ENCODE data around the gene ERGIC1. TPM values are rescaled to one million over a fixed set of nuclear protein-coding genes. Genes with fewer than 3 reads are reported as not detected.

ERGIC1 gene
- total RNA-seq, 1 experiment from 2014 or later, result 77.0 TPM

- Histone ChIP-seq H4K91ac (ENCODE audit: insufficient read length, low read depth, low read length) (no peak overlapping the region), H3K23ac (ENCODE audit: insufficient read length, low read depth, low read length) (no peak overlapping the region), H3K4me1 (ENCODE audit: insufficient read depth, low read length) (peaks cover 7% of the 10 kb centered on the region), H3K23me2 (ENCODE audit: insufficient read length, low read depth, low read length, poor library complexity, severe bottlenecking) (no peaks in the 10 kb centered on the region), H3K4me2 (ENCODE audit: insufficient read depth, insufficient read length, low read length) (no peak overlapping the region), H3K4ac (ENCODE audit: low read depth, low read length) (no peak overlapping the region), H4K20me1 (ENCODE audit: control insufficient read depth, insufficient read depth, insufficient read length) (no peaks in the 10 kb centered on the region), H4K5ac (ENCODE audit: insufficient read length, low read depth, low read length) (no peak overlapping the region), H2BK15ac (ENCODE audit: low read depth, low read length) (no peak overlapping the region), H2BK5ac (ENCODE audit: insufficient read length, low read length) (no peak overlapping the region), H3K56ac (ENCODE audit: insufficient read length, low read depth, low read length) (no peak overlapping the region), H3K18ac (ENCODE audit: insufficient read length, low read depth, low read length) (no peak overlapping the region), H2AK5ac (ENCODE audit: insufficient read length, low read length) (no peak overlapping the region), H4K8ac (replicated peaks; ENCODE audit: insufficient read length, low read depth, low read length) (no peak overlapping the region), H3K14ac (ENCODE audit: insufficient read depth, low read length) (no peak overlapping the region), H2AFZ (ENCODE audit: low read length) (no peak overlapping the region), H3K9me3 (ENCODE audit: control insufficient read depth, low read depth, low read length) (no peaks in the 10 kb centered on the region), H3K79me2 (ENCODE audit: insufficient read depth, low read length) (no peaks in the 10 kb centered on the region), H2BK120ac (ENCODE audit: low read depth, low read length, poor library complexity, severe bottlenecking) (no peak overlapping the region), H3K9ac (ENCODE audit: extremely low read depth, insufficient read length, low read length) (no peak overlapping the region), H3K27ac (ENCODE audit: insufficient read length, low read depth, low read length) (no peak overlapping the region), H3T11ph (ENCODE audit: low read length) (no peak overlapping the region), H3K27me3 (ENCODE audit: insufficient read depth, low read length) (no peaks in the 10 kb centered on the region), H2BK12ac (ENCODE audit: insufficient read length, low read depth, low read length) (no peak overlapping the region), H3K79me1 (ENCODE audit: insufficient read depth, low read depth, low read length, poor library complexity, severe bottlenecking) (no peaks in the 10 kb centered on the region), H2BK20ac (ENCODE audit: low read depth, low read length, poor library complexity, severe bottlenecking) (no peak overlapping the region)
- peaks cover 10% of the 10 kb centered on the region for H3K27me3 Mint-ChIP-seq (ENCODE audit: low read depth)
- peaks cover 3 to 7% of the 10 kb centered on the region in 2 experiments for H3K4me1 Mint-ChIP-seq
- WGBS (ENCODE audit: extremely low coverage, insufficient read length, low lambda C conversion rate), result no CpG with 5 or more reads among the region's 14 CpGs
- TF ChIP-seq CTCF (conservative IDR thresholded peaks at IDR 0.05), result no peak
- DNase-seq, result no peak
- no peak overlapping the region for H3K4me3 Mint-ChIP-seq
- no peaks in the 10 kb centered on the region for H3K36me3 Mint-ChIP-seq (ENCODE audit: insufficient read depth in 1 of 3, low read depth in 3 of 3)
- no peaks in the 10 kb centered on the region for H3K9me3 Mint-ChIP-seq
- no peak overlapping the region for H3K27ac Mint-ChIP-seq
Measured at GRCh38 chr5:172798422-172799215, 35.4 kb upstream of the ERGIC1 start.

Measured in H9 (cell line).